Activated CD8-positive, alpha-beta memory T cell treated with anti-CD3 and anti-CD28 coated beads for 4 hours (primary cell): ENCODE results near the gene FAM83E.

Experiments
- DNase-seq, 2 donors: peaks; one replicate each; pipeline ENCODE4 v3.0.0-alpha.2; 2020; ENCODE audit warnings: low read depth in 2 of 2

FAM83E gene

GRCh38 chr19:48575931-48576622 lies 38.8 kb downstream of the FAM83E start:
- DNase-seq: no peak

- no peak for DNase-seq
Observed at GRCh38 chr19:48573163-48573505, 41.7 kb downstream of the FAM83E start.

- DNase-seq: no peak
Observed at GRCh38 chr19:48571378-48572162, 43.3 kb downstream of the FAM83E start.

- DNase-seq: no peak
Observed at GRCh38 chr19:48569814-48570213, 45.1 kb downstream of the FAM83E start.

- DNase-seq: no peak
Observed at GRCh38 chr19:48568345-48568886, 46.5 kb downstream of the FAM83E start.

GRCh38 chr19:48565090-48565489 lies 49.8 kb downstream of the FAM83E start:
- DNase-seq: no peak
